Spleen (tissue), 11 donors: Measurements from ENCODE around the gene HMGN4. TPM values are rescaled to one million over a fixed set of nuclear protein-coding genes. Genes with fewer than 3 reads are reported as not detected.
A peak's percentile ranks its signal among the peaks of the same experiment; 100 is the strongest.

Experiments used
- DNase-seq: peaks from one replicate; pipeline ENCODE4 v3.0.0-alpha.2; 2020
- H3K27ac ChIP-seq, 8 donors: fragments of 200-600 bp; sonication (generic) in 7 of 8; 1 replicate in 4 of 8; 2 replicates in 4 of 8; pipeline versions ENCODE4 v1.5.0 to v1.8.0; 2016 to 2021; ENCODE audit warnings: inconsistent platforms in 4 of 8, mild to moderate bottlenecking in 4 of 8, moderate library complexity in 1 of 8
- H3K27me3 ChIP-seq, 7 donors: fragments of 200-600 bp; sonication (generic) in 6 of 7; replicated peaks in 1 of 7; 1 replicate in 4 of 7; 2 replicates in 3 of 7; pipeline versions ENCODE4 v1.5.0 to v1.8.0; 2016 to 2021; ENCODE audit warnings: inconsistent platforms in 3 of 7, mild to moderate bottlenecking in 1 of 7
- H3K36me3 ChIP-seq, 6 donors: fragments of 200-600 bp; sonication (generic) in 5 of 6; 1 replicate in 4 of 6; 2 replicates in 2 of 6; pipeline versions ENCODE4 v1.5.0 to v1.8.0; 2016 to 2021; ENCODE audit warnings: inconsistent platforms in 2 of 6
- H3K4me1 ChIP-seq, 6 donors: fragments of 200-600 bp; sonication (generic) in 5 of 6; 1 replicate in 3 of 6; 2 replicates in 3 of 6; pipeline versions ENCODE4 v1.5.0 to v1.8.0; 2016 to 2021; ENCODE audit warnings: inconsistent platforms in 3 of 6
- H3K4me3 ChIP-seq, 8 donors: fragments of 200-600 bp; sonication (generic) in 7 of 8; 1 replicate in 4 of 8; 2 replicates in 4 of 8; pipeline versions ENCODE4 v1.5.0 to v1.8.0; 2016 to 2021; ENCODE audit warnings: inconsistent platforms in 4 of 8, mild to moderate bottlenecking in 4 of 8, moderate library complexity in 2 of 8
- H3K9me3 ChIP-seq, 8 donors: fragments of 200-600 bp; sonication (generic) in 7 of 8; 1 replicate in 4 of 8; 2 replicates in 4 of 8; pipeline versions ENCODE4 v1.5.0 to v1.8.0; 2016 to 2021; ENCODE audit warnings: inconsistent platforms in 4 of 8
- CTCF ChIP-seq, 11 experiments: fragments of 200-600 bp in 7 of 11; fragments of 450-650 bp in 4 of 11; sonication (generic) in 4 of 11; IDR thresholded peaks in 8 of 11; conservative IDR thresholded peaks in 3 of 11; 1 replicate in 7 of 11; 2 replicates in 4 of 11; pipeline versions ENCODE4 v1.4.0 to v1.8.0; 2016 to 2021; ENCODE audit warnings: antibody characterized with exemption in 11 of 11, inconsistent platforms in 4 of 11, mild to moderate bottlenecking in 1 of 11
- POLR2A ChIP-seq, 3 donors: fragments of 450-650 bp; IDR thresholded peaks; one replicate each; pipeline ENCODE4 v1.5.1; 2017; ENCODE audit warnings: antibody characterized with exemption in 3 of 3, mild to moderate bottlenecking in 1 of 3
- POLR2AphosphoS5 ChIP-seq, 3 donors: sonication (generic); formaldehyde crosslinking; IDR thresholded peaks; one replicate each; pipeline ENCODE4 v1.5.1; 2017; ENCODE audit warnings: antibody characterized with exemption in 3 of 3
- whole genome bisulfite sequencing, 5 donors: extraction: QIAGEN DNeasy Blood & Tissue Kit in 3 of 5; methylation state at CpG; one replicate each; pipeline versions ENCODE4 v1.1.5 to v1.1.7; 2013 to 2018; 5-methylcytosine and 5-hydroxymethylcytosine counted together
- intact Hi-C: fragments of 100-400 bp; cut with DNase I; formaldehyde crosslinking; loops from one replicate; pipeline ENCODE4 v1.15.0; 2023; ENCODE audit warnings: low total_unique reads
- polyA plus RNA-seq, 3 donors: library from polyadenylated mRNA; stranded (reverse); fragments of 200-250 nt; gene quantifications; one replicate each; pipeline ENCODE4 v1.2.1, GENCODE V29; 2013
- total RNA-seq, 7 donors: library from RNA; depleted of rRNA in 3 of 7; stranded (reverse); fragments of >200 nt in 3 of 7; fragmentation: NEBNext Ultra II Directional in 4 of 7; extraction: Animal tissue kit (Norgen Biotek cat#: 25700) in 4 of 7; gene quantifications; one replicate each; pipeline versions ENCODE4 v1.1.0 to v1.2.1, GENCODE V29; 2016 to 2021
- donor health status: healthy with polysubstance abuse.
- donor health status: DM: no; HTN: no; CAD: no; lungs with moderate emphysema.
- donor health status: DM: no; HTN: no; CAD: no.
- donor health status: Bipolar disorder and iron deficiency.
- donor health status: healthy.
- donor health status: DM: no; HTN: no; CAD: no.
- donor health status: DM: yes; HTN: yes; CAD: no.

HMGN4 gene
- total and polyA plus RNA-seq, 10 donors: 33.3 to 68.4 (median 52.9) TPM

- Histone ChIP-seq H3K27me3 (peaks cover 0 to 7% (median 0%) of the 10 kb centered on the region in 7 donors), H3K4me1 (peaks cover 0 to 41% (median 12%) of the 10 kb centered on the region in 6 donors), H3K4me3 (no peak overlapping the region), H3K9me3 (no peaks in the 10 kb centered on the region), H3K27ac (no peak overlapping the region), H3K36me3 (no peaks in the 10 kb centered on the region)
- WGBS, 5 donors: 78 to 87% (median 85%) methylated on average over 21 of the region's 21 CpGs
- intact Hi-C loops: loop anchor here (10.0 kb wide), 1 partner anchor 225 kb away; no protein-coding TSS in a partner anchor
- TF ChIP-seq POLR2A (IDR thresholded peaks at IDR 0.05) (no peak), CTCF (IDR thresholded peaks at IDR 0.05 in 8 of 11, conservative IDR thresholded peaks at IDR 0.05 in 3 of 11) (no peak), POLR2AphosphoS5 (IDR thresholded peaks at IDR 0.05) (no peak)
- DNase-seq: peak; percentile 60
Observed at GRCh38 chr6:26570027-26570809, 32.1 kb downstream of the HMGN4 start.

DNA sequence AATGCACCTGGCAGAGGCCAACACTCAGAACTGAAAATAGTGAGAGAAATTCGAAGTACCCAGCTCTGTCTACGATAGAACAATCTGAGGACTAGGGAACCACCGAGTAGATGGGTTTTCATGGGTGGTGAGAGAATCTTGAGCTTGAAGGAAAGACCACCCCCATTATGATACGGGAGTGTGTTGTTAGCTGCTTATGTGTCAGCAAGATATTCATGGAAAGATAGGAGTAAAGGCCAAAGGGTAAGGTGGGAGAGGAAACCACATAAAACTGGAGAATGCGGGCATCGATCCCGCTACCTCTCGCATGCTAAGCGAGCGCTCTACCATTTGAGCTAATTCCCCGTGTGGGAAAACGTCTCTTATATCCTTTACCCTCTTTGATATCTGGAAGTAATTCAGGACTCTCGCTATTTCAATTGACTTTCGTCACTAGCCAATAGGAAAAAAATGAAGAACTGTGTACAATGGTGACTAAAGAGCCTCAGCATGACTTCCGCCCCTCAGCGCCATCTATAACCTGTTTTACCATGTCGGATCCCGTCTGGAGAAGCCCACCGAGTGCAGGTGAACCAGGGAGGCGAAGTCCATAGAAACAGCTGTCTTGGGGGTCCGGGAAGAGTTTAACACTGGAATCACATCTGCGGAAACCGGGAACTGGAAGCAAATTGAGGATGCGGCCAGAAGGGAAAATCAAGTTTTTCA is 33.6 kb downstream of the HMGN4 start:
- Histone ChIP-seq H3K27ac (peak overlapping the region; percentile 10 to 77 (median 62)), H3K36me3 (no peaks in the 10 kb centered on the region), H3K27me3 (peaks cover 0 to 12% (median 0%) of the 10 kb centered on the region in 7 donors), H3K4me3 (peak overlapping the region; percentile 1 to 67 (median 42)), H3K4me1 (peaks cover 0 to 48% (median 12%) of the 10 kb centered on the region in 6 donors), H3K9me3 (no peaks in the 10 kb centered on the region)
- WGBS, 5 donors: 5 to 8% (median 6%) methylated on average over 24 of the region's 24 CpGs
- TF ChIP-seq CTCF (IDR thresholded peaks at IDR 0.05 in 8 of 11, conservative IDR thresholded peaks at IDR 0.05 in 3 of 11) (no peak), POLR2A (IDR thresholded peaks at IDR 0.05) (no peak), POLR2AphosphoS5 (IDR thresholded peaks at IDR 0.05) (no peak)
- peak; percentile 72 for DNase-seq
- intact Hi-C loops: loop anchor here (10.0 kb wide), 1 partner anchor 227 kb away; no protein-coding TSS in a partner anchor

GRCh38 chr6:26575494-26575939 is 37.4 kb downstream of the HMGN4 start:
- TF ChIP-seq CTCF (IDR thresholded peaks at IDR 0.05 in 8 of 11, conservative IDR thresholded peaks at IDR 0.05 in 3 of 11) (no peak), POLR2AphosphoS5 (IDR thresholded peaks at IDR 0.05) (no peak), POLR2A (IDR thresholded peaks at IDR 0.05) (no peak)
- DNase-seq: no peak
- H3K4me3 ChIP-seq: no peak overlapping the region
- 64 to 85% (median 73%) methylated on average over 10 of the region's 10 CpGs for WGBS, 5 donors
- intact Hi-C loops: loop anchor here (10.0 kb wide), 1 partner anchor 231 kb away; no protein-coding TSS in a partner anchor
- H3K9me3 ChIP-seq: peaks cover 5 to 22% (median 15%) of the 10 kb centered on the region in 8 donors
- H3K27ac ChIP-seq: no peak overlapping the region
- peaks cover 0 to 26% (median 5%) of the 10 kb centered on the region in 7 donors for H3K27me3 ChIP-seq
- peaks cover 0 to 38% (median 10%) of the 10 kb centered on the region in 6 donors for H3K4me1 ChIP-seq
- H3K36me3 ChIP-seq: no peaks in the 10 kb centered on the region
